Activated T-helper 17 cell treated with anti-CD3 and anti-CD28 coated beads, Interleukin-2, amount 50 U/mL, for 72 hours (primary cell): ENCODE results near the gene DIP2C. TPM values are rescaled to one million over a fixed set of nuclear protein-coding genes. Genes with fewer than 3 reads are reported as not detected.
"Not testable (repeated sequence)": the region's sequence is repeated elsewhere in the genome, so short reads cannot be mapped to it uniquely, and the experiment has no call there.

ENCODE experiments used
- ATAC-seq: fragments of 150-1000 bp; cut with Tn5 transposase; replicated peaks from 2 replicates; pipeline ENCODE4 v1.10.0; 2021; ENCODE audit warnings: mild to moderate bottlenecking, moderate library complexity
- H3K27ac Mint-ChIP-seq: one replicate; pipeline ENCODE4 v1.8.0; 2022; ENCODE audit warnings: mixed read lengths
- H3K27me3 Mint-ChIP-seq: one replicate; pipeline ENCODE4 v1.8.0; 2022; ENCODE audit warnings: mixed read lengths
- H3K36me3 Mint-ChIP-seq: one replicate; pipeline ENCODE4 v1.8.0; 2022; ENCODE audit warnings: low read depth, mild to moderate bottlenecking, mixed read lengths
- H3K4me1 Mint-ChIP-seq: one replicate; pipeline ENCODE4 v1.8.0; 2022; ENCODE audit warnings: mixed read lengths
- H3K4me3 Mint-ChIP-seq: one replicate; pipeline ENCODE4 v1.8.0; 2022; ENCODE audit warnings: mild to moderate bottlenecking, mixed read lengths
- H3K9me3 Mint-ChIP-seq: one replicate; pipeline ENCODE4 v1.8.0; 2022; ENCODE audit warnings: mixed read lengths
- total RNA-seq, 2 donors: library from RNA; stranded (reverse); gene quantifications; one replicate each; pipeline ENCODE4 v1.2.3, GENCODE V29; 2022

The DIP2C gene
- total RNA-seq, 2 donors from 2014 or later = 1.1 to 1.9 TPM

GRCh38 chr10:687583-688311 lies 1.7 kb downstream of the DIP2C start:
- H3K9me3 Mint-ChIP-seq = no peaks in the 10 kb centered on the region
- ATAC-seq = no peak
- H3K4me3 Mint-ChIP-seq = no peak overlapping the region
- H3K27ac Mint-ChIP-seq = no peak overlapping the region
- no peaks in the 10 kb centered on the region for H3K36me3 Mint-ChIP-seq
- peaks cover 51% of the 10 kb centered on the region for H3K27me3 Mint-ChIP-seq
- peaks cover 8% of the 10 kb centered on the region for H3K4me1 Mint-ChIP-seq

- H3K27me3 Mint-ChIP-seq = peaks cover 46% of the 10 kb centered on the region
- H3K27ac Mint-ChIP-seq = no peak overlapping the region
- no peak for ATAC-seq
- H3K9me3 Mint-ChIP-seq = no peaks in the 10 kb centered on the region
- no peaks in the 10 kb centered on the region for H3K36me3 Mint-ChIP-seq
- peaks cover 7% of the 10 kb centered on the region for H3K4me1 Mint-ChIP-seq
- H3K4me3 Mint-ChIP-seq = no peak overlapping the region
Measured at GRCh38 chr10:686155-686931, 3.1 kb downstream of the DIP2C start.

GRCh38 chr10:685613-686012 lies 3.9 kb downstream of the DIP2C start:
- Mint-ChIP-seq H3K9me3 (no peaks in the 10 kb centered on the region), H3K27ac (no peak overlapping the region), H3K27me3 (peaks cover 39% of the 10 kb centered on the region), H3K4me3 (no peak overlapping the region), H3K36me3 (no peaks in the 10 kb centered on the region), H3K4me1 (peaks cover 7% of the 10 kb centered on the region)
- ATAC-seq = no peak

GRCh38 chr10:683448-684071 lies 5.9 kb downstream of the DIP2C start:
- Mint-ChIP-seq H3K27me3 (peaks cover 39% of the 10 kb centered on the region), H3K4me3 (no peak overlapping the region), H3K4me1 (peaks cover 7% of the 10 kb centered on the region), H3K27ac (no peak overlapping the region), H3K36me3 (no peaks in the 10 kb centered on the region), H3K9me3 (no peaks in the 10 kb centered on the region)
- peak; percentile 65 for ATAC-seq

- no peaks in the 10 kb centered on the region for H3K36me3 Mint-ChIP-seq
- no peak overlapping the region for H3K27ac Mint-ChIP-seq
- H3K9me3 Mint-ChIP-seq = no peaks in the 10 kb centered on the region
- peaks cover 7% of the 10 kb centered on the region for H3K4me1 Mint-ChIP-seq
- H3K4me3 Mint-ChIP-seq = no peak overlapping the region
- H3K27me3 Mint-ChIP-seq = peaks cover 33% of the 10 kb centered on the region
- ATAC-seq = no peak
Measured at GRCh38 chr10:682931-683447, 6.5 kb downstream of the DIP2C start.

GRCh38 chr10:681670-682318 lies 7.7 kb downstream of the DIP2C start:
- no peak overlapping the region for H3K4me3 Mint-ChIP-seq
- no peaks in the 10 kb centered on the region for H3K36me3 Mint-ChIP-seq
- H3K9me3 Mint-ChIP-seq = no peaks in the 10 kb centered on the region
- peaks cover 7% of the 10 kb centered on the region for H3K4me1 Mint-ChIP-seq
- ATAC-seq = no peak
- no peak overlapping the region for H3K27ac Mint-ChIP-seq
- peaks cover 24% of the 10 kb centered on the region for H3K27me3 Mint-ChIP-seq

GRCh38 chr10:680745-681144 lies 8.7 kb downstream of the DIP2C start:
- no peak overlapping the region for H3K27ac Mint-ChIP-seq
- no peak overlapping the region for H3K4me3 Mint-ChIP-seq
- H3K4me1 Mint-ChIP-seq = peaks cover 12% of the 10 kb centered on the region
- peaks cover 20% of the 10 kb centered on the region for H3K27me3 Mint-ChIP-seq
- no peak for ATAC-seq
- no peaks in the 10 kb centered on the region for H3K9me3 Mint-ChIP-seq
- no peaks in the 10 kb centered on the region for H3K36me3 Mint-ChIP-seq

GRCh38 chr10:680146-680545 lies 9.3 kb downstream of the DIP2C start:
- peaks cover 12% of the 10 kb centered on the region for H3K4me1 Mint-ChIP-seq

GRCh38 chr10:679556-679955 lies 9.9 kb downstream of the DIP2C start:
- ATAC-seq = no peak
- H3K27ac Mint-ChIP-seq = no peak overlapping the region
- no peaks in the 10 kb centered on the region for H3K36me3 Mint-ChIP-seq
- H3K4me1 Mint-ChIP-seq = peaks cover 12% of the 10 kb centered on the region
- peaks cover 20% of the 10 kb centered on the region for H3K27me3 Mint-ChIP-seq
- no peak overlapping the region for H3K4me3 Mint-ChIP-seq
- H3K9me3 Mint-ChIP-seq = no peaks in the 10 kb centered on the region

More at GRCh38 chr10:680146-680545, 9.3 kb downstream of the DIP2C start:
- no peak overlapping the region for H3K27ac Mint-ChIP-seq
- H3K36me3 Mint-ChIP-seq = no peaks in the 10 kb centered on the region
- no peak overlapping the region for H3K4me3 Mint-ChIP-seq
- H3K9me3 Mint-ChIP-seq = no peaks in the 10 kb centered on the region
- ATAC-seq = no peak
- peaks cover 20% of the 10 kb centered on the region for H3K27me3 Mint-ChIP-seq

GRCh38 chr10:678662-679005 lies 10.8 kb downstream of the DIP2C start:
- not testable (repeated sequence) for H3K9me3 Mint-ChIP-seq, H3K4me3 Mint-ChIP-seq, ATAC-seq, H3K27ac Mint-ChIP-seq, H3K36me3 Mint-ChIP-seq
- H3K27me3 Mint-ChIP-seq = peaks cover 17% of the 10 kb centered on the region
- peaks cover 12% of the 10 kb centered on the region for H3K4me1 Mint-ChIP-seq

GRCh38 chr10:677750-678661 lies 11.5 kb downstream of the DIP2C start:
- H3K4me1 Mint-ChIP-seq = peaks cover 9% of the 10 kb centered on the region

GRCh38 chr10:677038-677437 lies 12.4 kb downstream of the DIP2C start:
- Mint-ChIP-seq H3K9me3 (peaks cover 3% of the 10 kb centered on the region), H3K36me3 (no peaks in the 10 kb centered on the region), H3K4me3 (no peak overlapping the region), H3K27me3 (peaks cover 5% of the 10 kb centered on the region), H3K27ac (no peak overlapping the region), H3K4me1 (peaks cover 6% of the 10 kb centered on the region)
- ATAC-seq = peak; percentile 82

More at GRCh38 chr10:677750-678661, 11.5 kb downstream of the DIP2C start:
- peaks cover 11% of the 10 kb centered on the region for H3K27me3 Mint-ChIP-seq
- H3K4me3 Mint-ChIP-seq = no peak overlapping the region
- H3K9me3 Mint-ChIP-seq = peaks cover 3% of the 10 kb centered on the region
- peak; percentile 47 for ATAC-seq
- no peak overlapping the region for H3K27ac Mint-ChIP-seq
- H3K36me3 Mint-ChIP-seq = no peaks in the 10 kb centered on the region

GRCh38 chr10:676178-676577 lies 13.3 kb downstream of the DIP2C start:
- no peak overlapping the region for H3K4me3 Mint-ChIP-seq
- peaks cover 3% of the 10 kb centered on the region for H3K9me3 Mint-ChIP-seq
- peak; percentile 77 for ATAC-seq
- H3K4me1 Mint-ChIP-seq = peaks cover 6% of the 10 kb centered on the region
- H3K36me3 Mint-ChIP-seq = no peaks in the 10 kb centered on the region
- peaks cover 7% of the 10 kb centered on the region for H3K27me3 Mint-ChIP-seq
- H3K27ac Mint-ChIP-seq = no peak overlapping the region
